HL-60 (cell line): Measurements from ENCODE around the gene KLF2.

ENCODE experiments used
- CTCF ChIP-seq: IDR thresholded peaks from one replicate; pipeline ENCODE4 v1.5.1; 2011; ENCODE audit warnings: low read length, control low read depth, inconsistent platforms; ENCODE audit not compliant: insufficient read depth
- GABPA ChIP-seq: IDR thresholded peaks from 2 replicates; pipeline ENCODE4 v1.6.1; 2012; ENCODE audit warnings: low read depth
- POLR2AphosphoS5 ChIP-seq: IDR thresholded peaks from 2 replicates; pipeline ENCODE4 v1.6.1; 2012; ENCODE audit warnings: low read depth
- REST ChIP-seq: IDR thresholded peaks from 2 replicates; pipeline ENCODE4 v1.6.1; 2012; ENCODE audit warnings: low read depth; ENCODE audit not compliant: insufficient replicate concordance
- SPI1 ChIP-seq: IDR thresholded peaks from 2 replicates; pipeline ENCODE4 v1.6.1; 2012; ENCODE audit warnings: low read depth, mild to moderate bottlenecking, borderline replicate concordance

GRCh38 chr19:16360738-16361137, 36.1 kb downstream of the KLF2 start:
- TF ChIP-seq REST (no peak), CTCF (no peak), POLR2AphosphoS5 (no peak), SPI1 (no peak), GABPA (no peak)
